Nephron progenitor cell (in vitro differentiated cells): ENCODE results near the gene SHISA6.

Experiments
- DNase-seq: peaks from one replicate; pipeline ENCODE4 v3.0.0; 2021
- H3K27ac Mint-ChIP-seq: 2 replicates; pipeline ENCODE4 v1.8.0; 2021; ENCODE audit warnings: mild to moderate bottlenecking, moderate library complexity, mixed read lengths
- H3K27me3 Mint-ChIP-seq: 2 replicates; pipeline ENCODE4 v1.8.0; 2021; ENCODE audit warnings: mild to moderate bottlenecking, low read depth, mixed read lengths; ENCODE audit not compliant: poor library complexity
- H3K36me3 Mint-ChIP-seq: 2 replicates; pipeline ENCODE4 v1.8.0; 2021; ENCODE audit warnings: low read depth, mixed read lengths
- H3K4me1 Mint-ChIP-seq: 2 replicates; pipeline ENCODE4 v1.8.0; 2021; ENCODE audit warnings: mixed read lengths
- H3K4me3 Mint-ChIP-seq: 2 replicates; pipeline ENCODE4 v1.8.0; 2021; ENCODE audit warnings: mild to moderate bottlenecking, moderate library complexity, mixed read lengths
- H3K9me3 Mint-ChIP-seq: 2 replicates; pipeline ENCODE4 v1.8.0; 2021; ENCODE audit warnings: mild to moderate bottlenecking, moderate library complexity, mixed read lengths
- CTCF ChIP-seq: fragments of 200-600 bp; sonication (generic); IDR thresholded peaks from 2 replicates; pipeline ENCODE4 v1.5.0; 2021; ENCODE audit warnings: antibody characterized with exemption

Gene SHISA6

GRCh38 chr17:11554042-11554441 lies 313.0 kb downstream of the SHISA6 start:
- peaks cover 7% of the 10 kb centered on the region for H3K36me3 Mint-ChIP-seq
- H3K4me1 Mint-ChIP-seq: peaks cover under 1% of the 10 kb centered on the region
- no peaks in the 10 kb centered on the region for H3K9me3 Mint-ChIP-seq
- H3K4me3 Mint-ChIP-seq: no peak overlapping the region
- H3K27me3 Mint-ChIP-seq: peaks cover 6% of the 10 kb centered on the region
- no peak for TF ChIP-seq CTCF
- no peak overlapping the region for H3K27ac Mint-ChIP-seq
- no peak for DNase-seq

DNA sequence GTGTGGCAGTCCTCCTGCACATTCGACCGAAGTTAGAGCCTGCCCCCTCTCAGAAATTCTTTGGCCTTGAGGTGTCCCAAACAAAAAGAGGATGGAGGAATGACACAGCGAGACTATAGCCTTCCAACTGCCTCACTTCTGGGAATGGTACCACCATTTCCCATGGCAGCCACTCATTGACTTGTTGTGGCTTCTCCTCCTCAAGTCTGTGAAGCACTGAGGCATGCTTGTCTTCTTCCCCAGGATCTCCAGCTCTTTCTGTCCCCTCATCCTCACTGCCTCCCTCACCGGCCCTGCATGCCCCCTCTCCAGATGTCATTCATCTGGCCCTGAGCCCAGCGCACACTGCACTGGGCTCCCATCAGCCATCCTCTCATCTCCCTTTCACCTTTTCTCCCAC lies 313.5 kb downstream of the SHISA6 start:
- no peak overlapping the region for H3K4me3 Mint-ChIP-seq
- no peak for TF ChIP-seq CTCF
- peaks cover 6% of the 10 kb centered on the region for H3K4me1 Mint-ChIP-seq
- peaks cover 9% of the 10 kb centered on the region for H3K27me3 Mint-ChIP-seq
- H3K36me3 Mint-ChIP-seq: peaks cover 7% of the 10 kb centered on the region
- H3K27ac Mint-ChIP-seq: no peak overlapping the region
- no peaks in the 10 kb centered on the region for H3K9me3 Mint-ChIP-seq
- DNase-seq: no peak

- no peak for TF ChIP-seq CTCF
- DNase-seq: no peak
- H3K9me3 Mint-ChIP-seq: no peaks in the 10 kb centered on the region
- peaks cover 9% of the 10 kb centered on the region for H3K27me3 Mint-ChIP-seq
- no peak overlapping the region for H3K27ac Mint-ChIP-seq
- peaks cover 7% of the 10 kb centered on the region for H3K4me1 Mint-ChIP-seq
- peaks cover 7% of the 10 kb centered on the region for H3K36me3 Mint-ChIP-seq
- H3K4me3 Mint-ChIP-seq: no peak overlapping the region
Observed at GRCh38 chr17:11555530-11555929, 314.5 kb downstream of the SHISA6 start.

GRCh38 chr17:11557727-11558452 lies 316.9 kb downstream of the SHISA6 start:
- H3K27ac Mint-ChIP-seq: no peak overlapping the region
- TF ChIP-seq CTCF: no peak
- H3K4me1 Mint-ChIP-seq: peaks cover 7% of the 10 kb centered on the region
- DNase-seq: peak; percentile 7
- no peaks in the 10 kb centered on the region for H3K9me3 Mint-ChIP-seq
- peaks cover 7% of the 10 kb centered on the region for H3K36me3 Mint-ChIP-seq
- H3K27me3 Mint-ChIP-seq: peaks cover 12% of the 10 kb centered on the region
- no peak overlapping the region for H3K4me3 Mint-ChIP-seq

DNA sequence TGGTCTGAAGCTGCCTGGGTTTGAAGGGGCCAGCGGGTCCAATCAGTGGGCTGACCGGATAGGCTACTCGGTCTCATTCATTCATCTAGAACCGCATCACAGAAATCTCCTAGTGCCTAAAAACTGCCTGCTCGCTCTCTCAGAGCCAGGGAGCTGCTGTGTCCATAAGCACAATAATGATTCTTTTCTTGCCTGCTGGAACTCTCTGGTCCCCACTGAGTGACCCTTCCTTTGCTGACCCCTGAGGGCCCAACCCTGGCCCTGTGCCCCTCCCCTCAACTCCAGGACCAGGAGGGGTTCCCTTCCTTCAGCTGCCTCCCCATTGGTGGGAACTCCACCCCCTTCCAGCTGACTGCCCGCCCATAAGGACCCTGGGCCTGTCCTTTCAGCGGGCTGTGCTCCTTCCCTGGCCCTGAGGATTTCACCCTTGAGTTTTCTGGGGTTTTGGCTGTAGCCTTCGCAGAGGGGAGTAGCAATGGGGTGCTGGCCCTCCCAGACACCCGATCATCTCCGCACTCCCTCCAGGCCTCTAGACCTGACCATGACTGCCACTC lies 317.7 kb downstream of the SHISA6 start:
- Mint-ChIP-seq H3K27ac (no peak overlapping the region), H3K36me3 (peaks cover 7% of the 10 kb centered on the region), H3K4me1 (peaks cover 8% of the 10 kb centered on the region), H3K9me3 (no peaks in the 10 kb centered on the region), H3K27me3 (peaks cover 12% of the 10 kb centered on the region), H3K4me3 (no peak overlapping the region)
- no peak for DNase-seq
- no peak for TF ChIP-seq CTCF

GRCh38 chr17:11559601-11560000 lies 318.6 kb downstream of the SHISA6 start:
- no peak overlapping the region for H3K4me3 Mint-ChIP-seq
- no peak for TF ChIP-seq CTCF
- no peak for DNase-seq
- H3K9me3 Mint-ChIP-seq: no peaks in the 10 kb centered on the region
- H3K4me1 Mint-ChIP-seq: peaks cover 14% of the 10 kb centered on the region
- no peak overlapping the region for H3K27ac Mint-ChIP-seq
- peaks cover 12% of the 10 kb centered on the region for H3K27me3 Mint-ChIP-seq
- peaks cover 7% of the 10 kb centered on the region for H3K36me3 Mint-ChIP-seq
